HG03097 (cell line): Measurements from ENCODE around the gene NKD2.

Experiments used
- ATAC-seq: cut with Tn5 transposase; IDR thresholded peaks from one replicate; pipeline ENCODE4 v1.9.1; 2021; ENCODE audit not compliant: unreplicated experiment, low FRiP score

NKD2 gene

GRCh38 chr5:1038417-1039209, 30.0 kb downstream of the NKD2 start:
- ATAC-seq, result no peak

GRCh38 chr5:1039210-1039548, 30.6 kb downstream of the NKD2 start:
- ATAC-seq, result no peak

GRCh38 chr5:1039706-1040260, 31.2 kb downstream of the NKD2 start:
- no peak for ATAC-seq

- ATAC-seq, result no peak
Measured at GRCh38 chr5:1040571-1040970, 32.0 kb downstream of the NKD2 start.

- ATAC-seq, result no peak
Measured at GRCh38 chr5:1041225-1042143, 32.9 kb downstream of the NKD2 start.

GRCh38 chr5:1042626-1043025, 34.0 kb downstream of the NKD2 start:
- no peak for ATAC-seq

- ATAC-seq, result no peak
Measured at GRCh38 chr5:1043327-1043726, 34.7 kb downstream of the NKD2 start.

- ATAC-seq, result no peak
Measured at GRCh38 chr5:1044117-1044516, 35.5 kb downstream of the NKD2 start.

GRCh38 chr5:1045960-1046560, 37.5 kb downstream of the NKD2 start:
- no peak for ATAC-seq

- no peak for ATAC-seq
Measured at GRCh38 chr5:1047332-1047965, 38.8 kb downstream of the NKD2 start.

GRCh38 chr5:1048162-1048721, 39.6 kb downstream of the NKD2 start:
- no peak for ATAC-seq

GRCh38 chr5:1048861-1049838, 40.5 kb downstream of the NKD2 start:
- no peak for ATAC-seq

- ATAC-seq, result no peak
Measured at GRCh38 chr5:1050423-1051365, 42.1 kb downstream of the NKD2 start.

GRCh38 chr5:1051366-1051720, 42.7 kb downstream of the NKD2 start:
- no peak for ATAC-seq

GRCh38 chr5:1052076-1052475, 43.5 kb downstream of the NKD2 start:
- ATAC-seq, result no peak

- no peak for ATAC-seq
Measured at GRCh38 chr5:1052641-1053390, 44.2 kb downstream of the NKD2 start.

- ATAC-seq, result no peak
Measured at GRCh38 chr5:1053391-1054017, 44.9 kb downstream of the NKD2 start.
